HepG2 (cell line): ENCODE measurements around the gene CAMKV.

Experiments
- ATF7 ChIP-seq, 2 experiments: fragments of 450-650 bp in 1 of 2; sonication (generic) in 1 of 2; formaldehyde crosslinking in 1 of 2; IDR thresholded peaks; 2 replicates each; pipeline versions ENCODE4 v1.4.0 to v1.6.1; 2016 to 2020; ENCODE audit warnings: antibody characterized with exemption in 1 of 2, mild to moderate bottlenecking in 1 of 2, missing genetic modification reagents in 1 of 2
- CTCF ChIP-seq: sonication (generic); formaldehyde crosslinking; IDR thresholded peaks from 2 replicates; pipeline ENCODE4 v1.5.0; 2020; ENCODE audit warnings: mild to moderate bottlenecking, missing genetic modification reagents, moderate library complexity
- ESRRA ChIP-seq: sonication (generic); formaldehyde crosslinking; IDR thresholded peaks from 2 replicates; pipeline ENCODE4 v1.5.1; 2020; ENCODE audit warnings: mild to moderate bottlenecking, low read depth, missing genetic modification reagents
- FLYWCH1 ChIP-seq: sonication (generic); formaldehyde crosslinking; IDR thresholded peaks from 2 replicates; pipeline ENCODE4 v1.8.1; 2023; ENCODE audit warnings: mild to moderate bottlenecking, missing genetic modification reagents
- FOXJ3 ChIP-seq: sonication (generic); formaldehyde crosslinking; IDR thresholded peaks from 2 replicates; pipeline ENCODE4 v1.4.0; 2020; ENCODE audit warnings: missing genetic modification reagents, mild to moderate bottlenecking, borderline replicate concordance
- KDM1A ChIP-seq: IDR thresholded peaks from 2 replicates; pipeline ENCODE4 v1.6.1; 2016; ENCODE audit warnings: missing compliant biosample characterization
- MTF1 ChIP-seq: sonication (generic); formaldehyde crosslinking; IDR thresholded peaks from 2 replicates; pipeline ENCODE4 v1.5.0; 2020; ENCODE audit warnings: missing genetic modification reagents
- ZBTB7A ChIP-seq: sonication (generic); formaldehyde crosslinking; IDR thresholded peaks from 2 replicates; pipeline ENCODE4 v1.8.0; 2022; ENCODE audit warnings: mild to moderate bottlenecking, missing genetic modification reagents
- ZNF274 ChIP-seq: sonication (generic); formaldehyde crosslinking; IDR thresholded peaks from 2 replicates; pipeline ENCODE4 v1.5.1; 2020; ENCODE audit warnings: mild to moderate bottlenecking, missing genetic modification reagents
- ZNF407 ChIP-seq: sonication (generic); formaldehyde crosslinking; IDR thresholded peaks from one replicate; pipeline ENCODE4 v1.5.1; 2020; ENCODE audit warnings: mild to moderate bottlenecking, missing genetic modification reagents; ENCODE audit errors: not compliant biosample characterization
- TF ChIP-seq, protein P1 (sequence below), 2 experiments: sonication (generic) in 1 of 2; formaldehyde crosslinking in 1 of 2; IDR thresholded peaks; 2 replicates each; pipeline versions ENCODE4 v1.5.1 to v1.6.1; 2011 to 2020; ENCODE audit warnings: borderline replicate concordance in 1 of 2, low read depth in 1 of 2, low read length in 1 of 2, mild to moderate bottlenecking in 1 of 2, missing genetic modification reagents in 1 of 2, moderate library complexity in 1 of 2
- TF ChIP-seq, protein P2 (sequence below): sonication (generic); formaldehyde crosslinking; IDR thresholded peaks from 2 replicates; pipeline ENCODE4 v1.4.0; 2020; ENCODE audit warnings: mild to moderate bottlenecking, missing genetic modification reagents

DNA sequence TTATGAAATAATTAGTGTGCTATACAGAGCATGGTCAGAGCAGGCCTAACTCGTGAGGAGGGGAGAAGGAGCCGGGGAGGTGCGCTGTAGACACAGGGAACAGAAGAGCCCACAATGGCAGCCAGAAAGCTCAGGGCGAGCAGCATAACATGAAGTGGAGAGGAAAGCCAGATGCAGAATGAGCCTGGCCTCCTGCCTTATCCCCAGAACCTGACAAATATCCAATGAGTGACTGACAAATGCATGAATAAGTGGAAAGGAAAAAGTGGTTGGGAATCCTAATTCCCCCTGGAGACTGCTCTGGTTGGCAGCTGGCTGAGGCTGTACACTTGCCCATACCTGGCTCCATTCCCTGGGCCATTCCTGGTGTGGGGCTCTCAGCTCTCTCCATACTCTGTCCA is 43.2 kb upstream of the CAMKV start:
- no peak for TF ChIP-seq FLYWCH1 (CRISPR knock-in tag)
- no peak for TF ChIP-seq ZNF407 (CRISPR knock-in tag)
- TF ChIP-seq, protein P1, sequence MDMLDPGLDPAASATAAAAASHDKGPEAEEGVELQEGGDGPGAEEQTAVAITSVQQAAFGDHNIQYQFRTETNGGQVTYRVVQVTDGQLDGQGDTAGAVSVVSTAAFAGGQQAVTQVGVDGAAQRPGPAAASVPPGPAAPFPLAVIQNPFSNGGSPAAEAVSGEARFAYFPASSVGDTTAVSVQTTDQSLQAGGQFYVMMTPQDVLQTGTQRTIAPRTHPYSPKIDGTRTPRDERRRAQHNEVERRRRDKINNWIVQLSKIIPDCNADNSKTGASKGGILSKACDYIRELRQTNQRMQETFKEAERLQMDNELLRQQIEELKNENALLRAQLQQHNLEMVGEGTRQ (IDR thresholded peaks at IDR 0.05; ENCODE audit: low read depth, low read length) = no peak
- TF ChIP-seq, protein P1 (CRISPR knock-in tag; IDR thresholded peaks at IDR 0.05; ENCODE audit: borderline replicate concordance) = no peak
- TF ChIP-seq FOXJ3 = no peak
- TF ChIP-seq ATF7 (IDR thresholded peaks at IDR 0.05) = no peak
- no peak for TF ChIP-seq ATF7 (CRISPR knock-in tag; IDR thresholded peaks at IDR 0.05)
- TF ChIP-seq MTF1 (CRISPR knock-in tag) = no peak
- no peak for TF ChIP-seq ZNF274 (CRISPR knock-in tag)
- TF ChIP-seq ESRRA = no peak
- TF ChIP-seq, protein P2, sequence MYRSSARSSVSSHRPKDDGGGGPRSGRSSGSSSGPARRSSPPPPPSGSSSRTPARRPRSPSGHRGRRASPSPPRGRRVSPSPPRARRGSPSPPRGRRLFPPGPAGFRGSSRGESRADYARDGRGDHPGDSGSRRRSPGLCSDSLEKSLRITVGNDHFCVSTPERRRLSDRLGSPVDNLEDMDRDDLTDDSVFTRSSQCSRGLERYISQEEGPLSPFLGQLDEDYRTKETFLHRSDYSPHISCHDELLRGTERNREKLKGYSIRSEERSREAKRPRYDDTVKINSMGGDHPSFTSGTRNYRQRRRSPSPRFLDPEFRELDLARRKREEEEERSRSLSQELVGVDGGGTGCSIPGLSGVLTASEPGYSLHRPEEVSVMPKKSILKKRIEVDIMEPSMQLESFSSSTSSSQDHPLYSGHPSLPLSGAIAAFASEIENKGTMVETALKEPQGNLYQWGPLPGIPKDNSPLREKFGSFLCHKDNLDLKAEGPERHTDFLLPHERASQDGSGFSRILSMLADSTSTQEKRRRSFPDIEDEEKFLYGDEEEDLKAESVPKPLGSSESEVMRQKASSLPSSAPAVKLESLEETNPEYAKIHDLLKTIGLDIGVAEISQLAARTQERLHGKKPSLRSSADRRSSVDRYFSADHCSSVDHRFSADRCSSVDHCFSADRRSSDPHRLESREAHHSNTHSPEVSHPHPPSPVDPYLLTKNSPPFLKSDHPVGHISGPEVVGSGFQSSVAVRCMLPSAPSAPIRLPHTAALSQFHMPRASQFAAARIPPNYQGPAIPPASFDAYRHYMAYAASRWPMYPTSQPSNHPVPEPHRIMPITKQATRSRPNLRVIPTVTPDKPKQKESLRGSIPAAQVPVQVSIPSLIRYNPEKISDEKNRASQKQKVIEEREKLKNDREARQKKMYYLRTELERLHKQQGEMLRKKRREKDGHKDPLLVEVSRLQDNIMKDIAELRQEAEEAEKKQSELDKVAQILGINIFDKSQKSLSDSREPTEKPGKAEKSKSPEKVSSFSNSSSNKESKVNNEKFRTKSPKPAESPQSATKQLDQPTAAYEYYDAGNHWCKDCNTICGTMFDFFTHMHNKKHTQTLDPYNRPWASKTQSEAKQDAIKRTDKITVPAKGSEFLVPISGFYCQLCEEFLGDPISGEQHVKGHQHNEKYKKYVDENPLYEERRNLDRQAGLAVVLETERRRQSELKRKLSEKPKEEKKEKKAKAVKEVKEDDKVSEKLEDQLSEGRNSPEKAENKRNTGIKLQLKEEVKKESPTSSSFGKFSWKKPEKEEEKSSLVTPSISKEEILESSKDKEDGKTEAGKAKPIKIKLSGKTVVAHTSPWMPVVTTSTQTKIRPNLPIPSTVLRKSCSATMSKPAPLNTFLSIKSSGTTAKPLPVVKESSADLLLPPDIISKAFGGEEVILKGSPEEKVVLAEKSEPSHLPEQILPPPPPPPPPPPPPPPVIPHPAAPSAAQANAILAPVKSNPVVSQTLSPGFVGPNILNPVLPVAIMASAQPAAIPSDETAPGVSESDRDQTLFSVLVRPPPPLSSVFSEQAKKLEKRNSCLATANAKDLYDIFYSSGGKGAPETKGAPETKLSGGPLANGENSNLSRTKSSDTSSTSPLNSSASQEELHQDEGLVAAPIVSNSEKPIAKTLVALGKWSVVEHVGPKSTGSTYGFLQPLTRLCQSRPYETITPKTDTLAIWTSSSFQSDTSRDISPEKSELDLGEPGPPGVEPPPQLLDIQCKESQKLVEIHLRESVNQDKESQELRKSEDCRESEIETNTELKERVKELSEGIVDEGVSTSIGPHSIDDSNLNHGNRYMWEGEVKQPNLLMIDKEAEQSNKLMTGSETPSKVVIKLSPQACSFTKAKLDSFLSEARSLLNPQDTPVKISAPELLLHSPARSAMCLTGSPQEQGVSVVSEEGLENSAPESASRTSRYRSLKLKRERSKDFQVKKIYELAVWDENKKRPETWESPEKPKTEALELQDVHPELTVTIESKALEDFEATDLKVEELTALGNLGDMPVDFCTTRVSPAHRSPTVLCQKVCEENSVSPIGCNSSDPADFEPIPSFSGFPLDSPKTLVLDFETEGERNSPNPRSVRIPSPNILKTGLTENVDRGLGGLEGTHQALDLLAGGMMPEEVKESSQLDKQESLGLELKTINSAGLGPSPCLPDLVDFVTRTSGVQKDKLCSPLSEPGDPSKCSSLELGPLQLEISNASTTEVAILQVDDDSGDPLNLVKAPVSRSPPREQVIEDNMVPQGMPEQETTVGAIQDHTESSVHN (CRISPR knock-in tag) = no peak
- no peak for TF ChIP-seq ZBTB7A
- no peak for TF ChIP-seq KDM1A (CRISPR knock-in tag)
- no peak for TF ChIP-seq CTCF (CRISPR knock-in tag)
